HG03460 (cell line): Measurements from ENCODE around the gene MTERF1.
"Not testable (repeated sequence)": the region's sequence is repeated elsewhere in the genome, so short reads cannot be mapped to it uniquely, and the experiment has no call there.

Experiments
- ATAC-seq: cut with Tn5 transposase; IDR thresholded peaks from one replicate; pipeline ENCODE4 v1.9.1; 2021; ENCODE audit not compliant: unreplicated experiment

The MTERF1 gene

DNA sequence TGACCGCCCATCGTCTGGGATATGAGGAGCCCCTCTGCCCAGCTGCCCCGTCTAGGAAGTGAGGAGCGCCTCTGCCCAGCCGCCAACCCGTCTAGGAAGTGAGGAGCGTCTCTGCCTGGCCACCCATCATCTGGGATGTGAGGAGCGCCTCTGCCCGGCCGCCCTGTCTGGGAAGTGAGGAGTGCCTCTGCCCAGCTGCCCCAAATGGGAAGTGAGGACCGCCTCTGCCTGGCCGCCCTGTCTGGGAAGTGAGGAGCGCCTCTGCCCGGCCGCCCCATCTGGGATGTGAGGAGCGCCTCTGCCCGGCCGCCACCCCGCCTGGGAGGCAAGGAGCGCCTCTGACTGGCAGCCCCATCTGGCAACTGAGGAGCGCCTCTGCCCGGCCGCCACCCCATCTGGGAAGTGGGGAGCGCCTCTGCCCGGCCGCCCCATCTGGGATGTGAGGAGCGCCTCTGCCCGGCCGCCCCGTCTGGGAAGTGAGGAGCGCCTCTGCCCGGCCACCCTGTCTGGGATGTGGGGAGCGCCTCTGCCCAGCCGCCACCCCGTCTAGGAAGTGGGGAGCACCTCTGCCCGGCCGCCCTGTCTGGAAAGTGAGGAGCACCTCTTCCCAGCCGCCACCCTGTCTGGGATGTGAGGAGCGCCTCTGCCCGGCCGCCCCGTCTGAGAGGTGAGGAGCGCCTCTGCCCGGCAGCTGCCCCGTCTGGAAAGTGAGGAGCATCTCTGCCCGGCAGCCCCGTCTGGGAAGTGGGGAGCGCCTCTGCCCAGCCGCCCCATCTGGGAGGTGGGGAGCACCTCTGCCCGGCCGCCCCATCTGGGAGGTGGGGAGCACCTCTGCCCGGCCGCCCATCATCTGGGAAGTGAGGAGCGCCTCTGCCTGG is 7.1 kb upstream of the MTERF1 start:
- ATAC-seq: not testable (repeated sequence)

DNA sequence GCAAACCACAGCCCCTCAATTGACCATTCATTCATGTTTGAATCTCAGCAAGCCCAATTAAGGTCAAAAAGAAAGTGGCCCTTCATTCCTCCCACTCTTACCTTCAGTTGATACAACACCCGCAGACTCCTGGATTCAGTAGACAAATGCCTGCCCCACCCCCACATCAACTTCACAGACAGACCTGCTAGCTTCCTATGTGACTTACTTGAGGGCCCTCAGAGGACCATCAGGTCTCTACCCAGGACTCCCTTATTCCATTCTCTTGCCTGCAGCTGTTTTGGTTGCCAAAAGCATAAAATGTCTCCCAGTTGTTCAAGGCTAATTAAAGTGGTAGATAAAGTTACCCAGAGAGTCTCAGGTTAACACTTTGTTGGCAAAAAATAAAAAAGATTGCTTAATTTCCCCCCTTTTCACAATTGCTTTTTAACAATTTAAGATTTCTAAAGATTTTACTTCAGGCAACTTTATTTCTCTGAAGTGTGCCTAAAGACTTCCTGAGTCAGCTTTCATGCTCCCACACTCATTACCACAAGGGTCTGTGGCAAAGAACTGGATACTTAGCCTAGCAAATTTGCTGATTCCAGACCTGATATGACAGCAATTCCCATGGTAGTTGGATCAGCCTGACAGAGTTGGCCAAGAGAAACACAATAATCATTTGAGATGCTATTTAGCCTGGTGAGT is 3.3 kb upstream of the MTERF1 start:
- ATAC-seq: no peak

DNA sequence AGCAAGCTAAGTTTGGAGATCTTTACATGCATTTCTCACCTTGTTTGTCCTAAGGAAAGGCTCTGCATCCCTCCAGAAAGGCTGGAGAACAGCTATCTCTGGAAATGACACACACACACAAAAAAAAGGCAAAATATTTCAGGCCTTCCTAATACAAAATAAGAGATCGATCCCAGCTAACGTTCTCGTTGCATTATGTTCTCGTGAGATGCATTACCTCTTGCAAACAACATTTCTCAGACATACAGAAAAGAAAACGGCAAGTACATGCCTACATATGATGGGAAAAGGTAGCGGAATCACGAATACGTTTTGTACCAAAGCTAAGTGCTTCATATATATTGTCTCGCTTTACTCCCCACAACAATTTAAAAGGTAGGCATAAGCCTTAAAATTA is 488 bp downstream of the MTERF1 start:
- peak; percentile 4 for ATAC-seq

DNA sequence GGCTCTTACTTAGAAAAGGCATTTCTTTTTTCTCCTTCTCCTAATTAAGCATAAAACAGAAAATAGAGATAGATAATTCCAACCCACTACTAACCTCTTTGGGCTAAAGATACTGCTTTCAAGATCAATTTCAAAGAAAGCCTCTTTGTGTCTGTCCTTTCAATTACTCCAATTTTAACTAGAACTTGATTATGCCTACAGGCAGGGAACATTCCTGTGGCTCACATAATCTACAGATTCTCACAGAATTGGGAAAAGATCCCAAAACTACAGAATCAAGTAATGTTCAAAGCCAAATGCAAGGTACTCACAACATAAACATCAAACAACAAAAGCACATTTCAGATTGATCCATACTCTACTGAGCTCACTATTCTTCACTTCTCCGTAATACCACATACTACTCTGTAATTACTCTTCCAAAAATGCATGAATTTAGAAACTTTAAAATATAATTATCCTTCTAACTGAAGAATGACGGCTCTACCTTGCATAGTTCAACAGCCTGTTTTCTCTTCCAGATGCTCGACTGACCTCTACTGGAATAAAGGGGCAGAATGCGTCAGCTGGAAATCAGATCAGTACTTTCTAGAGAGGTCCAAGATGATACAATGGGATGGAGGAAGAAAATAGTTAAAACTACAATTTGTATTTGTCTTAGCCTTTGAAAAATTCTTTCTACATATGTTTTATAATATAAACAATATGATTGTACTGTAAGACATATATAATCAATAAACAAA is 3.9 kb downstream of the MTERF1 start:
- no peak for ATAC-seq

DNA sequence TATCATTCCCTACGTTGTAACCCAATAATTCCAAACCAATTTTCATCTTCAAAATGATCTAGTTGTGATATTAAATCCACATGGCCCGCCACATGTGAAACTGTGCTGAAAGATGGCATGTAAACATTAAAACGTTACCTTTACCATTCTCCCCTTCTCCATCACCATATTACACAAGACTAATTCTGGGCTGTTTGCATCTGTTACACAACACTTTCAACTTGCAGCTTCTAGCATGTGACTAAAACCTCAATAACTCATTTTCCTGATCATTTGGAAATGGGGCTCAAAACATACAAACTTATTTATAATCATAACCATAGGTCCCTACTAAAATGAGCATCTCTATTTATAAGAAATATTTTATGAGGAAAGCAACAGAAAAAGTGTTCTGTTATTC is 4.7 kb downstream of the MTERF1 start:
- ATAC-seq: no peak

DNA sequence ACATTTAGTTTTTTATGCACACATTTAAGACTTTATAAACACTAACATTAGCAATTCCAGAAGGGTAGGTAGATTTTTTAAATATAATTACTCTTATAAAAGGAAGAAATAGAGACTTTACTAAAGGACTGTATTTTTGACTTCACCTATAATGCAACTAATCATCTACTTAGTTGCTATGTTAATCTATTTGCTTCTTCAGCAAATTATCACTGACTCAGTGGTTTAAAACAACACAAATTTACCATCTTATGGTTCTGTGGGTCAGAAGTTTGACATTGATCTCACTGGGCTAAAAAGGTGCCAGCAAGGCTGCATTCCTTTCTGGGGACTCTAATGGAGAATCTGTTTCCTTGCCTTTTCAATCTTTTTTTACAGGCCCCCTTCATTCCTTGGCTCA is 7.6 kb downstream of the MTERF1 start:
- ATAC-seq: no peak

DNA sequence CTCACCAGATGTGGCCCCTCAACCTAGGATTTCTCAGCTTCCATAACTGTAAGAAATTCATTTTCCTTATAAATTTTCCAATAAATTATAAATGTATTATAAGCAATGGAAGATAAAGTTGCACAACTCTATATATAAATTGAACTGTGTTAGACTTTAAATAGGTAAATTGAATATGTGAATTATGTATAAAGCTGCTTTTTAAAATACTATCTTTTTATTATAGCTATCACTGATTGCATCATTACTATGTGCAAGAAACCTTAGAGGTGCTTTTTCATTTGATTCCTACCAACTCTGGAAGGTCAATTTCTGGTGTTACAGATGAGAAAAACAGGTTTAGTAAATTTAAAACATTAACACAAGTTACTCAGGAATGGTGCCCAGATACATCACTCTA is 8.4 kb downstream of the MTERF1 start:
- no peak for ATAC-seq

DNA sequence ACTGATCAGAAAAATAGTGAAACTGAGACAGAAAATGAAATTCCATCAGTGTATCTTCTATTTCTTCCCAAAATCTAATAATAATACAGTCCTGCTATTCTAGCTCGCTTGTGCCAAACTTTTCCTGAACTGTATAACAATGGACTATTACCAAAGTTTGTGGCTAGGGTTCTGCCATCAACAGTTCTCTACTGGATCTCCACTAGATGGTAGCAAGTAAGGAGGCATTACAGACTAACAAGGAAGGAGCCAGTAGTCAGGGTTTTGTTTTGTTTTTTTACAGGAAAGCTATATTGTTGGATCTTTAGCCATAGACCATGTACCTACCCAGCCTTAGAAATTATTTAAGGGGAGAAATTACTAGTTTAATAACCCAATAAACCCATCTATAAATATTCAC is 10.8 kb downstream of the MTERF1 start:
- ATAC-seq: no peak

DNA sequence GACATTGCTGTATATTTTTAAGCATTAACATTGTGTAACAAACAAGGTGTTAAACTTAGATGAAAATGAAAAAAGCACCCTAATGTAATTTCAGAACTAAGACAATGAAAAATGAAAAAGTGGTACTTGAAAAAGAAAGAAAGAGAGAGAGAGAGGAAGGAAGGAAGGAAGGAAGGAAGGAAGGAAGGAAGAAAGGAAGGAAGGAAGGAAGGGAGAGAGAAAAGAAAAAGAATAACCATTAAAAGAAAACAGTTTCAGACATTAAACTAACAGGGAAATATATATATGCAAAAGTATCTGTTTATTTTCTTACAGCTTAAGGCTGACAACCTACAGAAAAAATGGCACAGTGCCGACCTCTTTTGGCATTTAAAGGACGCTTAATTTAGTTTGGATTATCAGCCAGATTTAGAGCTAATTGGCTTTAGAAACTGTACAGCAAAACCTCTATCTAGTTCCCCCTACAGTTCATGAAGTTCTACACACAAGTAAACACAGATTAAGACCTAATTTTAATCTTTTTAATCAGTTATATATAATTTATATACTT is 13.8 kb downstream of the MTERF1 start:
- no peak for ATAC-seq

DNA sequence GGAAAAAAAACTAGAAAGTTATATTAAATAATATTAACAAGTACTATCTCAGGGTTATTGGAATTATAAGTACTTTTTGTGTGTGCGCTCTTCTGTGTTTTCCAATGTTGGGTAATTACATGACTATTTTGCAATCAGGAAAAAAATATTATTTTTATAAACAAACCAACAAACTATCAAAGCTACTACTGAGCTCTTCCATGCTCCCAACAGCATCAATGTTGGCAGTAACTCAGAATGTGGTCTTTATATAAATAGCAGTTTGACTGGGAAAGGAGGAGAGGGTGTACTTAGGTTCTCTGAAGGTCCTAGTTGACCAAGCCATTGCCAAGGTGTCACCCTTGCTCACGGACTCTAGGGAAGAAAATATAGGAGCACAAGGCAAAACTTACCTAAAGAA is 15.0 kb downstream of the MTERF1 start:
- ATAC-seq: no peak

DNA sequence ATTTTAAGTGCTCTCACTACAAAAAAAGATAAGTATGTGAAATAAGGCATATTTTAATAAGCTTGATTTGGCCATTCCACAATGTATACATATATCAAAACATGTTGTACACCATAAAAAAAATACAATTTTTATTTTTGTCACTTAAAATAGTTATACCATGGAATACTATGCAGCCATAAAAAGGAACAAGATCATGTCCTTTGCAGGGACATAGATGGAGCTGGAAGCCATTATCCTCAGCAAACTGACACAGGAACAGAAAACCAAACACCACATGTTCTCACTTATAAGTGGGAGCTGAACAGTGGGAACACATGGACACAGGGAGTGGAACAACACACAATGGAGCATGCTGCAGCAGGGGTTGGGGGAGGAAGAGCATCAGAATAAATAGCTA is 15.9 kb downstream of the MTERF1 start:
- ATAC-seq: not testable (repeated sequence)

DNA sequence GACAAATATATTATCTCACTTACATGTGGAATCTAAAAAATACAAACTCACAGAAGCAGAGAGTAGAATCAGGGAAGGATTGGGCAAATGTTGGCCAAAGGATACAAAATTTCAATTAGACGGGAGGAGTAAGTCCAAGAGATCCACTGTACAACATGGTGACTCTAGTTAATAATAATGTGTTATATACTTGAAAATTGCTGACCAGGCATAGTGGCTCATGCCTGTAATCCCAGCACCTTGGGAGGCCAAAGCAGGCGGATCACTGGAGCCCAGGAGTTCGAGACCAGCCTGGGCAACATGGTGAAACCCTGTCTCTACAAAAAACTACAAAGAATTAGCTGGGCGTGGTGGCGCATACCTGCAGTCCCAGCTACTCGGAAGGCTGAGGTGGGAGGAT is 16.4 kb downstream of the MTERF1 start:
- no peak for ATAC-seq

DNA sequence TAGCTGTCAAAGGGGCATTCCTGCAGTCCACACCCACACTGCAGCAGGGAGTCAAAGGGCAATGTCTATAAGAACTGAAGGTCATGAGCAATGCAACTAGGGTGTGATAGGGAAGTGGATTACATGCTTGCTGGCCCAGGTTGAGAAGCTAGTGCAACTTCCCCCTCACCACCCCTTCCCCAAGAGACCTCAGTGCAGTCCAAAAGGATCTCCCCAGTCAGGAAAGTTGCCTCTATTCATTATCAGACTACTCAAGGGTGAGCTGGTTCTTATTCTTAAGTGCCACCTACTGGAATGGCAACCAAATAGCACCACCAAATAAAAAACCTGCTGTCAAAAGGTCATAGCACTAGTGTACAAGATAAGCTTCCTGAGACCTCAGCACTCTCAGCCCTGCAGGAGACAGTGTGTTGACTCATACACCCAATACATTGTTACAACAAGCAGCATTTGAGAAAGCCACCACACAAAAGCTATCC is 28.2 kb downstream of the MTERF1 start:
- no peak for ATAC-seq

DNA sequence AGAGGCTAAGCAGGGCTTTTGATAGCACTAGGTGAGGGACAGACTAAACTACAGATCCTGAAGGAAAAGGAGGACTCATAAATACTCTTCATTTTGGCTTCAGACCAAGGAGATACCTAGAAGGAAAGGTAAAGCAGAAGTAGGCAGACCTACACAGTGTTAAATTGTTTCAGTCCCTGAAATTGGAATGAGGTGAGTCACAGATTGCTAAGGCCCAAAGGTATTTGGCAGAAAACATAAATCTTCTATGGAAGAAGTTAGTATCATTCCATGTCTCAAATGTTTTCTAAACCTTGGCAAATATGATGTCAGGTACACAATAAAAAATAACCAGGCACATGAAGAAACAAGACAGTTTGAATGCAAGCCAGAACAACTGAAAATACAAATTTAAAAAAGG is 30.0 kb downstream of the MTERF1 start:
- no peak for ATAC-seq

DNA sequence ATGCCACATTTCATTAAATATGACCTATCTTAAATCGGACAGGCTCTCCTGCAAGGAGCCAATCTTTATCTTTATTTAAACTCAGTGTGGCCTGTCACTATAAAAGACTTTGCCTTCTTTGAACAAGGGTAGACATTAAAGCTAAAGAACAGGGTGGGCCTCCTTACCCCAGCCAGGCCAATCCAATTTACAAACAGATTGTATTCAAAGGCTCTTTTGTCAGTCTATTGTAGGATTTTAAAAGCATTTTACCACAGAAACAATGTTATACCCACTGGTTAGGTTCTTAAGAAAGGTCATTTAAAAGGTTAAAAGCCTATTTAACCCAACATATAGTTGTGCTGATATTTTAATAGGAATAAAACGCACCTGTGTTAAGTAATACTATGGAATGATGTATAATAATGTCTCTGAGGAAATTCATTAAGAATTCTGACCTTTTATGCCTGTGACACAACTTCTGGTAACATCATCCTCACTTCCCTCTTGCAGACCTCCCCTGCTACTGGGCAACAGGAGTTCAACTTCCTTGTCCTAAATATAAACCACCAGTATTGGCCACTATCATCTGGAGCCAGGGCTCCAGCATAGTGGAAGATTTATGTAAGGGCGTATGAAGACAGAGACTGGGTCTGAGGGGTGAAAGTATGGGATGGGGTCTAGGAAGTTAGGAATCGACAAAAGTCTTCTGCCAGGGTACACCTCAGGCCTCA is 32.5 kb downstream of the MTERF1 start:
- no peak for ATAC-seq

DNA sequence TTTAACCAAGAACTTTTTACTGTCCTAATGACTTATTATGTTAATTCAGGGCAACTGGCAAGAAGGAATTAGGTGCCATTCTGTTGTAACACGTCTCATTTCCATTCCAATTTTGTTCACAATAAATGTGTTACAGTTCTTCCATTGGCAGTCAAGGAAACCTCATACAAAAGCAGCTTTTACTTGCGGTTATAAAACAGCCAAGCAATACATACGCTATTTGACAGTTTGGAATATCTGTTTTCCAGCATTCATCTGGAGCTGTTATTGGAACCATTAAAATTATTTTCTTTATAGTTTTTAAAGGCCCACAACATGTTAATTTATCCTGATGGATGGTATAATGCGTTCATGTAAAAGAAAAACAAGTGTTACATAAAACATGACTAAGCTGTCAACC is 33.3 kb downstream of the MTERF1 start:
- no peak for ATAC-seq

DNA sequence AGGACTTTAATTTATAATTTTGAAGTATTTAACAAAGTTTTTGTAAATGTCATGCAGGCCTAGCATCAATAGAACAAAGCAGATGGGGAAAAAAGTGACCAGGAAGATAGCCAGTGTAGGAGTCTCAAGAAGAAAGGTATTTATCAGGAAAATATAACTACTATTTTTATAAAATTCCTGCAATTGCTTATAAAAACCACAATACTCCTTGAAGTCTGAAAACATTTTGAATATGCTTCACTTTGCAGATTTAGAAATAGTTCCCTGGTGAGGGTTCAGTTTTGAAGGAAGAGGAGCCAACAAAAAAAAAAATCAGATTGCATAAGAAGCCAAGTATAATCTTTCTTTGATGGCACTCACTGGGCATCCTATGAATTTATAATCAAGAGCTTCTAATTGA is 34.1 kb downstream of the MTERF1 start:
- no peak for ATAC-seq

DNA sequence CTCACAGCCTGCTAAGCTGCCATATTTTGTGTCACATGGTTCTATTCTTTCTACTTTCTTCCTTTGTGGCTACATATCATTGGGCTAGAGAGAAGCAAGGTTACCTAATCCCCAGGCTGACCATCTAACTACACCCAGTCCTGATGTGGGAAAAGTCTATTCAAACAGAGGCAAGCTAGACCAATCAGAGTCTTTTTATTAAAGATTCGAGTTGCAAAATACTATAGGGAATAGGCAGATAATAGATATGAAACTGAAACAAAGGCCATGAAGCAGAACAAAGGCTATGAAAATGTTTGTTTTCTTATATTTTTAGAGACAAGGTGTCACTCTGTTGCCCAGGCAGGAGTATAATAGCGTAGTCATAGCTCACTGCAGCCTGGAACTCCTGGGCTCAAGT is 36.7 kb downstream of the MTERF1 start:
- no peak for ATAC-seq

DNA sequence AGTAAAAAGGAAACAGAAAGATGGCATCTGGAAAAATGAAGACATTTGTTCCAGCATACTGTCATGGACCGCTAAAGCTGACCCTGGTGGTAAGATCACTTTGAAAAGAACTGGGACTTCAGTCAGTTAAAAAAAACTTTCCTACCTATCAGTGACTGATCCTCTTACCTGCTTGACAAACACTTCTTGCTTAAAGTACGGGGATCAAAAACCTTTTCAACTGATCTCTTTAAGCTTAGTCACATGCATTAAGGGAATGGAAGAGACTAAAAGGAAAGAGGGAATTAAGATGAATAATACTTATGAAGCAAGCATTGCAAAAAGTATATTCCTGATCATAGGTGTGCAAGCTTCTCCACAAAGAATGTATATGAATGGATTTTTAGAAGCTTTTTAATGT is 42.1 kb downstream of the MTERF1 start:
- no peak for ATAC-seq

DNA sequence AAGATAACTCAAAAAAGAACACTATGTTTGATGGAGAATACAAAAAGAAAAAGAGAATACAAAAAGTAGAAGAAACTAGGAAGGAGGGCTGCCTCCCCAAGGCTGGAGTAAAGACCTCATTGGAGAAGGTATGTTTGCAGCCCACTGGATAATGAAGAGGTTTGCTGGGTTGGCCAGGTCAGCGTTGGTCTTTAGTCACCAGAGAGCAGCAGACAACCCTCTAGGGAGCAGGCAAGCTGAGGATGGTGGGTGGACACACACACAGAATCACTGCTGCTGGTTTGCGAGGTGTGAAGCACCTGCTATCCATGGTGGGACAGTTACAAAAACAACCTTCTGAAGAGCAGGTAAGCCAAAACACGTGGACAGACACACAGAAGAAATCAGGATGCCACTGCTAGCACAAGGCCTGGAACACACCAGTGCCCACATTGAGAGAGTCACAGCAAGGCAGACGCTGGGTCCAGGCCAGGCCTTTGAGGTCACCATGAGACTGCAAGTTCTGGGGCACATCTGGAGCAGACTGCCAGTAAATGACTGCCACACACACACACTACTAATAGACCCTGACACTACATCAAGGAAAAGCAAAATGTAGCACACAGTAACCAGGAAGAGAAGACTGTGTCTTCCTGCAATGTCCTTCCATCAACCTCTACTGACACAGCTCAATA is 43.0 kb downstream of the MTERF1 start:
- ATAC-seq: no peak
